PC-9 (cell line): Measurements from ENCODE around the gene CMTM5. TPM values are rescaled to one million over a fixed set of nuclear protein-coding genes. Genes with fewer than 3 reads are reported as not detected.

Experiments
- BruUV-seq: library from RNA; stranded (reverse); fragments of 400-500 nt; replicated peaks from 2 replicates; lab custom pipeline; 2021; lab: Mats Ljungman, UMichigan
- CTCF ChIA-PET: fragments of 300-600 bp; sonication (Branson Sonifier 250); formaldehyde crosslinking; loops from one replicate; lab custom pipeline; 2022; ENCODE audit warnings: antibody characterized with exemption; lab: Charles Lee
- POLR2A ChIA-PET: fragments of 300-600 bp; sonication (Branson Sonifier 250); formaldehyde crosslinking; loops from one replicate; lab custom pipeline; 2022; ENCODE audit warnings: antibody characterized with exemption; ENCODE audit not compliant: unreplicated experiment; lab: Charles Lee
- DNase-seq, 2 experiments: peaks; one replicate each; pipeline versions ENCODE4 v3.0.0 to v3.0.0-alpha.2; 2015 to 2022; ENCODE audit warnings: mixed read lengths in 1 of 2
- H2AFZ ChIP-seq: fragments of 200-600 bp; sonication (generic); 2 replicates; pipeline ENCODE4 v1.8.1; 2017; ENCODE audit warnings: antibody characterized with exemption
- H3F3A ChIP-seq: fragments of 200-600 bp; sonication (generic); 2 replicates; pipeline ENCODE4 v1.8.1; 2017; ENCODE audit warnings: antibody characterized with exemption, mild to moderate bottlenecking, low read depth; ENCODE audit not compliant: insufficient read depth
- H3K27ac ChIP-seq: fragments of 200-600 bp; sonication (generic); 2 replicates; pipeline ENCODE4 v1.6.1; 2016; ENCODE audit warnings: mixed run types
- H3K27me3 ChIP-seq: fragments of 200-600 bp; sonication (generic); 2 replicates; pipeline ENCODE4 v1.6.1; 2016; ENCODE audit warnings: low read depth, mixed run types; ENCODE audit not compliant: insufficient read depth
- H3K36me3 ChIP-seq: fragments of 200-600 bp; sonication (generic); 2 replicates; pipeline ENCODE4 v1.6.1; 2016; ENCODE audit warnings: low read depth, mixed run types
- H3K4me1 ChIP-seq: fragments of 200-600 bp; sonication (generic); replicated peaks from 2 replicates; pipeline ENCODE4 v1.6.1; 2016; ENCODE audit warnings: mixed run types; ENCODE audit not compliant: insufficient read depth
- H3K4me2 ChIP-seq: fragments of 200-600 bp; sonication (generic); 2 replicates; pipeline ENCODE4 v1.6.1; 2017; ENCODE audit warnings: mixed run types
- H3K4me3 ChIP-seq: fragments of 200-600 bp; sonication (generic); 2 replicates; pipeline ENCODE4 v1.6.1; 2016; ENCODE audit warnings: mixed run types
- H3K79me2 ChIP-seq: fragments of 200-600 bp; sonication (generic); 2 replicates; pipeline ENCODE4 v1.6.1; 2017; ENCODE audit warnings: low read depth, mixed run types
- H3K9me2 ChIP-seq: fragments of 200-600 bp; sonication (generic); 2 replicates; pipeline ENCODE4 v1.8.1; 2017; ENCODE audit warnings: mild to moderate bottlenecking; ENCODE audit not compliant: insufficient read depth
- H3K9me3 ChIP-seq: fragments of 200-600 bp; sonication (generic); 2 replicates; pipeline ENCODE4 v1.8.1; 2016; ENCODE audit warnings: low read depth; ENCODE audit not compliant: insufficient read depth
- H4K20me1 ChIP-seq: fragments of 200-600 bp; sonication (generic); 2 replicates; pipeline ENCODE4 v1.8.1; 2017; ENCODE audit not compliant: insufficient read depth
- EZH2 ChIP-seq: fragments of 200-600 bp; sonication (generic); IDR thresholded peaks from 2 replicates; pipeline ENCODE4 v1.8.0; 2017; ENCODE audit warnings: antibody characterized with exemption, low read depth
- intact Hi-C: fragments of 100-400 bp; cut with micrococcal nuclease; formaldehyde crosslinking; loops from one replicate; pipeline ENCODE4 v1.10.0; 2022; ENCODE audit not compliant: unreplicated experiment
- total RNA-seq: library from RNA; stranded (reverse); gene quantifications from 2 replicates; pipeline ENCODE4 v1.2.3, GENCODE V29; 2021
- TF ChIP-seq, protein P1 (sequence below): fragments of 200-600 bp; sonication (generic); conservative IDR thresholded peaks from 2 replicates; pipeline ENCODE4 v1.6.1; 2017; ENCODE audit warnings: mixed run types, antibody characterized with exemption, mild to moderate bottlenecking, moderate library complexity

Gene CMTM5
- total RNA-seq, 1 experiment from 2014 or later = not detected

DNA sequence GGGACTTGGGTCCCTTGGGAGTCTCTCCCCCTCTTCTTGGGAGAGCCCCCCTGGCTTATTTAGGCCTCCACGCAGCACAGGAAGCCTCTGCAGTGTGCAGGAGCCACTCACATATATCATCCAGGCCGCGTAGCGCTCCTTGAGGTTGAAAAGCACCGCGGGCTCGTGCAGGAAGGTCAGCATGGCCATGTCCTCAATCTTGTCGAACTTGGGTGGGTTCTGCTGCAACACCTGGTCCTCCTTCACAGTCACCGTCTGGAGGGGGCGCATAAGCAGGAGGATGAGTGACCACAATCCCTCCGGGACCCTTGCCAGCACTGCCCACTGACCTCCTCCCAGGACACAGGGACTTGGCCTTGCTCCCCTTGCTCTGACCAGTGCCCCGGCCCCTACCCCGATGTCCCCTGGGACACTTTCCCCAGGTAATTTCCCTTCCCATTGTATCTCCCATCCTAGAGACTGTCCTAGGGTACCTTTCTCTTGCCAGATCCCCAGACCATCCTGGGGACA, 28.7 kb downstream of the CMTM5 start:
- Histone ChIP-seq H2AFZ (no peak overlapping the region), H3K4me2 (no peak overlapping the region), H4K20me1 (no peaks in the 10 kb centered on the region), H3K27ac (no peak overlapping the region), H3K79me2 (no peaks in the 10 kb centered on the region), H3K27me3 (peaks cover 94% of the 10 kb centered on the region), H3K9me3 (no peaks in the 10 kb centered on the region), H3K4me1 (no peaks in the 10 kb centered on the region), H3K36me3 (no peaks in the 10 kb centered on the region), H3K9me2 (no peaks in the 10 kb centered on the region), H3K4me3 (no peak overlapping the region), H3F3A (no peaks in the 10 kb centered on the region)
- BruUV-seq = no TSS peak
- ChIA-PET POLR2A (no interaction called here), CTCF (no interaction called here)
- TF ChIP-seq, protein P1, sequence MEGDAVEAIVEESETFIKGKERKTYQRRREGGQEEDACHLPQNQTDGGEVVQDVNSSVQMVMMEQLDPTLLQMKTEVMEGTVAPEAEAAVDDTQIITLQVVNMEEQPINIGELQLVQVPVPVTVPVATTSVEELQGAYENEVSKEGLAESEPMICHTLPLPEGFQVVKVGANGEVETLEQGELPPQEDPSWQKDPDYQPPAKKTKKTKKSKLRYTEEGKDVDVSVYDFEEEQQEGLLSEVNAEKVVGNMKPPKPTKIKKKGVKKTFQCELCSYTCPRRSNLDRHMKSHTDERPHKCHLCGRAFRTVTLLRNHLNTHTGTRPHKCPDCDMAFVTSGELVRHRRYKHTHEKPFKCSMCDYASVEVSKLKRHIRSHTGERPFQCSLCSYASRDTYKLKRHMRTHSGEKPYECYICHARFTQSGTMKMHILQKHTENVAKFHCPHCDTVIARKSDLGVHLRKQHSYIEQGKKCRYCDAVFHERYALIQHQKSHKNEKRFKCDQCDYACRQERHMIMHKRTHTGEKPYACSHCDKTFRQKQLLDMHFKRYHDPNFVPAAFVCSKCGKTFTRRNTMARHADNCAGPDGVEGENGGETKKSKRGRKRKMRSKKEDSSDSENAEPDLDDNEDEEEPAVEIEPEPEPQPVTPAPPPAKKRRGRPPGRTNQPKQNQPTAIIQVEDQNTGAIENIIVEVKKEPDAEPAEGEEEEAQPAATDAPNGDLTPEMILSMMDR = no peak
- TF ChIP-seq EZH2 = no peak
- intact Hi-C loops = no loop called here
- DNase-seq = no peak

DNA sequence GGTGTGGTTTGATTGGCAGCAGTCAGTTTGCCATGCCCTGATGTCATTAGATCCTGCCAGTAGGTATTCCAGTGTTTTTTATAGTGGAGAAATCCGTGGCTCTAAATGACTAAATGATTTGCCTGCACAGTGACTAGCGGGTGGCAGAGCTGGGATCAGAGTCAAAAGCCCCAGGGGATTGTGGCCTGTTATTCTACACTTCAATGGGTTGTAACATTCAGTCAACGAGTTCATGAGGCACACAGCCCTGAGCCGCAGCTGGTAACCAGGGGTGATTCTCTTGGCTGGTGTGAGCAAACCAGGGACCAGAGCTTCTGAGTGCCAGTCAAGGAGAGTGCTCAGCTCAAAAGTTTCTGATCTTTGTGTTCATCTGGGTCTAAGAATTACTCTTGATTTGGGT, 29.4 kb downstream of the CMTM5 start:
- ChIA-PET POLR2A (no interaction called here), CTCF (no interaction called here)
- H3F3A ChIP-seq = no peaks in the 10 kb centered on the region
- no peaks in the 10 kb centered on the region for H3K9me3 ChIP-seq
- no peak overlapping the region for H3K4me2 ChIP-seq
- intact Hi-C loops = no loop called here
- H3K79me2 ChIP-seq = no peaks in the 10 kb centered on the region
- no peaks in the 10 kb centered on the region for H3K36me3 ChIP-seq
- H3K27ac ChIP-seq = no peak overlapping the region
- no peaks in the 10 kb centered on the region for H3K9me2 ChIP-seq
- no peak overlapping the region for H3K4me3 ChIP-seq
- H3K27me3 ChIP-seq = peaks cover 93% of the 10 kb centered on the region
- no TSS peak for BruUV-seq
- no peaks in the 10 kb centered on the region for H4K20me1 ChIP-seq
- no peak for DNase-seq
- H3K4me1 ChIP-seq = no peaks in the 10 kb centered on the region
- no peak for TF ChIP-seq EZH2
- TF ChIP-seq, protein P1 = no peak
- H2AFZ ChIP-seq = no peak overlapping the region

DNA sequence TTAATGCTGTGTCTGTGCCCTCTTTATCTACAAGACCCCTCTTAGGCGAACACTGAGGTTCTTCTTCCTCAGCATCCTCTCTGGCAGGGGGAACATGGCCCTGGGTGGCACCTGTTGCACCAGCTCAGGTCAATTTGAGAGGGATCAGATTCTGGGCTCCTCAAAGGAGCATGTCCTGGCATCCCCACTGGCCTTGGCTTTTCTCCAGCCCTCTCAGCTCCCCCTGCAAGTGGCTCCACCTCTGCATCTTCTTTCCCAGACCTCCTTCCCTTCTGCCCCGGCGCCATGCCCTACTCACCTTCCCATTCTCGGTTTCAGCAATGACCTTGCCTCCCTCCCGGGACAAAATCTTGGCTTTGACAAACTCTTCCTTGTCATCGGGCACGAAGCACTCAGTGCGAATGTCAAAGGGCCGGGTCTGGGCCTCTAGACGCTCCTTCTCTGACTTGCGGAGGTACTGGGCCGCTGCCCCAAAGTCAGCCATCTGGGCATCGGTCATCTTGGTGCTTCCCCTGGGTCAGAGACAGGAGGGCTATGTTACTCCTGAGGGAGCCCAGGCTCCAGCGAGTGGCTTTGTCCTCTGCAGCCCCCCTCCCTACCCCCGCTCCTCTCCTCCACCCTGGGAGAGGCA, 30.0 kb downstream of the CMTM5 start:
- no peaks in the 10 kb centered on the region for H4K20me1 ChIP-seq
- no peak for DNase-seq
- H2AFZ ChIP-seq = no peak overlapping the region
- H3K4me1 ChIP-seq = no peaks in the 10 kb centered on the region
- H3K4me3 ChIP-seq = no peak overlapping the region
- no peaks in the 10 kb centered on the region for H3K79me2 ChIP-seq
- intact Hi-C loops = no loop called here
- H3K4me2 ChIP-seq = no peak overlapping the region
- ChIA-PET CTCF (no interaction called here), POLR2A (no interaction called here)
- no peaks in the 10 kb centered on the region for H3F3A ChIP-seq
- H3K27me3 ChIP-seq = peaks cover 87% of the 10 kb centered on the region
- H3K36me3 ChIP-seq = no peaks in the 10 kb centered on the region
- no peaks in the 10 kb centered on the region for H3K9me3 ChIP-seq
- BruUV-seq = no TSS peak
- no peak for TF ChIP-seq EZH2
- TF ChIP-seq, protein P1 = no peak
- no peak overlapping the region for H3K27ac ChIP-seq
- no peaks in the 10 kb centered on the region for H3K9me2 ChIP-seq
